BJ (cell line): ENCODE results near the gene GPR141. TPM values are rescaled to one million over a fixed set of nuclear protein-coding genes. Genes with fewer than 3 reads are reported as not detected.

ENCODE experiments used
- CTCF ChIA-PET: fragments of 350-600 bp; formaldehyde crosslinking; extraction: SDS; loops from one replicate; lab custom pipeline; 2021; ENCODE audit warnings: antibody characterized with exemption, inconsistent platforms; lab: Yijun Ruan, JAX
- POLR2A ChIA-PET: fragments of 300-600 bp; sonication (Branson Sonifier 250); formaldehyde crosslinking; extraction: SDS; loops from one replicate; lab custom pipeline; 2021; ENCODE audit warnings: antibody characterized with exemption; lab: Charles Lee
- DNase-seq: peaks from one replicate; pipeline ENCODE4 v3.0.0-alpha.2; 2011; ENCODE audit warnings: low read depth
- H3K27me3 ChIP-seq: 2 replicates; pipeline ENCODE4 v1.6.0; 2011; ENCODE audit warnings: low read length; ENCODE audit not compliant: control insufficient read depth, insufficient read depth
- H3K36me3 ChIP-seq: 2 replicates; pipeline ENCODE4 v1.5.1; 2011; ENCODE audit warnings: low read length; ENCODE audit not compliant: control insufficient read depth, insufficient read depth
- H3K4me3 ChIP-seq: 2 replicates; pipeline ENCODE4 v1.5.1; 2011; ENCODE audit warnings: low read depth, mild to moderate bottlenecking, control low read depth, low read length
- polyA plus RNA-seq: library from polyadenylated mRNA; depleted of rRNA; stranded (reverse); fragments of >200 nt; gene quantifications from 2 replicates; pipeline ENCODE4 v1.2.3, GENCODE V29; 2011
- TF ChIP-seq, protein P1 (sequence below): IDR thresholded peaks from 2 replicates; pipeline ENCODE4 v1.5.1; 2011; ENCODE audit warnings: low read depth, mild to moderate bottlenecking, control low read depth, inconsistent platforms, low read length, moderate library complexity; ENCODE audit not compliant: insufficient read depth

Gene GPR141
- polyA plus RNA-seq, 1 experiment = not detected

DNA sequence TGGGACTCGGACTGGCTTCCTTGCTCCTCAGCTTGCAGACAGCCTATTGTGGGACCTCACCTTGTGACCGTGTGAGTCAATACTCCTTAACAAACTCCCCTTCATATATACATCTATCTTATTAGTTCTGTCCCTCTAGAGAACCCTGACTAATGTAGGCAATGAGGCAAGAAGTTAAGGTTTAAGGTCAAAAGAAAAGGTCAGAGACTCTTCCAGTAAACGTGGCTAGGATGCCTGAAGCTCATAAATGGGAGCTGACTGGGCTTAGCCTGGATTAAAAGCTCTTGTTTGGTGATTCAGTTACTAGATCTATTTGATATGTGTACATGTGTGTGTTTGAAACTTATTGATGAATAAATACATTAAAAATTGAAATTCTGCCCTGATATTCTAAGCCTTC, 10.6 kb upstream of the GPR141 start:
- ChIA-PET POLR2A (no interaction called here), CTCF (interaction anchor here (0.6 kb wide), 1 partner anchor 36 kb away, joined by 3 read pairs; no protein-coding TSS in a partner anchor)
- TF ChIP-seq, protein P1, sequence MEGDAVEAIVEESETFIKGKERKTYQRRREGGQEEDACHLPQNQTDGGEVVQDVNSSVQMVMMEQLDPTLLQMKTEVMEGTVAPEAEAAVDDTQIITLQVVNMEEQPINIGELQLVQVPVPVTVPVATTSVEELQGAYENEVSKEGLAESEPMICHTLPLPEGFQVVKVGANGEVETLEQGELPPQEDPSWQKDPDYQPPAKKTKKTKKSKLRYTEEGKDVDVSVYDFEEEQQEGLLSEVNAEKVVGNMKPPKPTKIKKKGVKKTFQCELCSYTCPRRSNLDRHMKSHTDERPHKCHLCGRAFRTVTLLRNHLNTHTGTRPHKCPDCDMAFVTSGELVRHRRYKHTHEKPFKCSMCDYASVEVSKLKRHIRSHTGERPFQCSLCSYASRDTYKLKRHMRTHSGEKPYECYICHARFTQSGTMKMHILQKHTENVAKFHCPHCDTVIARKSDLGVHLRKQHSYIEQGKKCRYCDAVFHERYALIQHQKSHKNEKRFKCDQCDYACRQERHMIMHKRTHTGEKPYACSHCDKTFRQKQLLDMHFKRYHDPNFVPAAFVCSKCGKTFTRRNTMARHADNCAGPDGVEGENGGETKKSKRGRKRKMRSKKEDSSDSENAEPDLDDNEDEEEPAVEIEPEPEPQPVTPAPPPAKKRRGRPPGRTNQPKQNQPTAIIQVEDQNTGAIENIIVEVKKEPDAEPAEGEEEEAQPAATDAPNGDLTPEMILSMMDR = no peak

DNA sequence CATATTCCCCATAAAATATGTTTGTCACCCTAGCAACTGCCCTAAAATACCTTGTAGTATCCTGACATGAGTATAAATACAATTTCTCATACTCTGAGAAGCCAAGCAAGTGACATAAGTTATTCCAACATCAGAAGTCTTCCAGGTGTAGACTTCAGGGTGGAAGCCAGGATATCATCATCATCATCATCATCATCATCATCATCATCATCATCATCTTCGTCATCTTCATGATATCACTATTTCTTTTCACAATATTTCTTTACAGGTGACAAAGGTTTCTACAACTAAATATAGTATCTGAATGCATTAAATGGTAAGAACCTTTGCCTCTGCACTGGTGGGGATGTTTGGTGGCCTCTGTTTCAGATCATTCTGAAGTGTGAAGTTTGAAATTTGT, 10.0 kb upstream of the GPR141 start:
- Histone ChIP-seq H3K27me3 (no peaks in the 10 kb centered on the region), H3K36me3 (no peaks in the 10 kb centered on the region), H3K4me3 (no peak overlapping the region)
- no peak for DNase-seq
- POLR2A ChIA-PET = no interaction called here
- TF ChIP-seq, protein P1 = no peak
- CTCF ChIA-PET = interaction anchor here (0.6 kb wide), 1 partner anchor 37 kb away, joined by 3 read pairs; no protein-coding TSS in a partner anchor

More for the DNA sequence above, 10.6 kb upstream of the GPR141 start:
- Histone ChIP-seq H3K27me3 (no peaks in the 10 kb centered on the region), H3K4me3 (no peak overlapping the region), H3K36me3 (no peaks in the 10 kb centered on the region)
- DNase-seq = no peak

DNA sequence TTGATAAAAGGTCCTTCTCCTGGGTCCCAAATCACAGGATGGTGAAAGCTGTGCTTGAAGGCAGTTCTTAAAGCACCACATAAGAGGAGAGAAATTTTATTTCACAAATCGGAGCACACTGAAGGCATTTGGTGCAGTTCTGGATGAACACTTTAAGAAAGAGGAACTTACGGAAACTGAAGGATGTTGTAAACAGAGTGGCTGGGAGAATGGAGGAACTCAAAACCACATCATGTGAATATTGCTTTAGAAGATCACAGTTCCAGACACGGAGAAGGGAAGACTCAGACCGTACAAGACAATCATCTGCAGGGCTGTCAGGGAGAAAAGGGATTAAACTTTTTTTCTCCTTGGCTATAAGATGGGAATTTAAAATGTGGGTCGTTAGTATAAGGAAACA, 9.0 kb upstream of the GPR141 start:
- Histone ChIP-seq H3K4me3 (no peak overlapping the region), H3K27me3 (no peaks in the 10 kb centered on the region), H3K36me3 (no peaks in the 10 kb centered on the region)
- no peak for DNase-seq
- ChIA-PET CTCF (no interaction called here), POLR2A (no interaction called here)
- TF ChIP-seq, protein P1 = no peak

DNA sequence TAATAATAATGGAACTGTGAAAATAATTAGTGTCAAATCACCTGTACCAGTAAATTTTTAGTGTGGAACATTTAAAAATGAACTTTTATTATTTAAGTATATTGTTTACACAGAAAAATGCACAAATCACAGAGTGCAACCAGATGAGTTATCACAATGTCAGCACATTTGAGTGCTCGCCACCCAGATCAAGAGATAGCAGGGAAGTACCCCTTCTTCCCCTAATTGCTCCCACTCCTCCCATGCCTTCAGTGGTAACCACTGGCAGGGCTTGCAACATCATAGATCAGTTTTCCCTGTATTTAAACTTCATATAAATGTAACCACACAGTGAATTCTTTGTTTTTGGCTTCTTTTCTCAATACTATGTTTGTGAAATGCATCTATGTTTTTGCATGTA, 7.8 kb upstream of the GPR141 start:
- TF ChIP-seq, protein P1 = no peak
- H3K27me3 ChIP-seq = no peaks in the 10 kb centered on the region
- H3K4me3 ChIP-seq = no peak overlapping the region
- DNase-seq = no peak
- no peaks in the 10 kb centered on the region for H3K36me3 ChIP-seq
- CTCF ChIA-PET = no interaction called here
- POLR2A ChIA-PET = no interaction called here

DNA sequence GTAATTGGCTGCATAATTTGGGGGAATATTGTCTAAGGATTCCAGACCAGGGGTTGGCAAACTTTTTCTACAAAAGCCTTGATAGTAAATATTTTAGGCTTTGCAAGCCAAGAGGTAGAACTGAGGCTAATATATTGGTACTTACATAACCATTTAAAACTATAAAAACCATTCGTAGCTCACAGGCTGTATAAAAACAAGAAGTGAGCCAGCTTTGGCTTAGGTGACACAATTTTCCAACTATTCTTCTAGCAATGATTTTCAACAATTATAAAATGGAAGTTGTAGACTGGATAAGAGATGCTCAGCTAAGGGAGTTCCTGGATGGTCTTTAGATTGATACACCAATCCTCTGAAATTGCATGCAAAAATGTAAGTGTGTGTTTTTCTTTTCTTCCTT, 1.4 kb downstream of the GPR141 start:
- Histone ChIP-seq H3K36me3 (no peaks in the 10 kb centered on the region), H3K4me3 (no peak overlapping the region), H3K27me3 (no peaks in the 10 kb centered on the region)
- TF ChIP-seq, protein P1 = no peak
- POLR2A ChIA-PET = no interaction called here
- DNase-seq = no peak
- CTCF ChIA-PET = no interaction called here
